ENCODE measurements around the gene NCAPG2.
"Not testable (repeated sequence)": the region's sequence is repeated elsewhere in the genome, so short reads cannot be mapped to it uniquely, and the experiment has no call there.

NCAPG2 gene

DNA sequence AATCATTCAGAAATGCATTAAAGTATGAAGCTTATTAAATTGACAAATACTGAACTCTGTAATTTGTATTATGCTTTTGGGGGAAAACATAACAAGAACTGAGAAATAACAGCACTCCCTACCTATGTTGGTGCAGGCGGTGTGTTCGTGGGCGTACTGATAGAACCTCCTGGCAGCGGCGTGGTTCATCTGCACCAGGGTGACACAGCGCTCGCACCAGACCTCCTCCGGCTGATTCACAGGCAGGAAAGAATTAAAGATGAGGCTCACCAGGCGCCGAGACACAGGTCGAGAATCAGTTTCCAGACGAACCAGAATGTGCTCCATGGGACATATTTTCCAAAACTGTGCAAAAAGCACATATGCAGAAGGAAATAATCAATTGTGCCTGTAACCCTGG is 40.2 kb downstream of the NCAPG2 start:
- no peak for DNase-seq

GRCh38 chr7:158663428-158663741 is 41.2 kb downstream of the NCAPG2 start:
- no peak for DNase-seq

DNA sequence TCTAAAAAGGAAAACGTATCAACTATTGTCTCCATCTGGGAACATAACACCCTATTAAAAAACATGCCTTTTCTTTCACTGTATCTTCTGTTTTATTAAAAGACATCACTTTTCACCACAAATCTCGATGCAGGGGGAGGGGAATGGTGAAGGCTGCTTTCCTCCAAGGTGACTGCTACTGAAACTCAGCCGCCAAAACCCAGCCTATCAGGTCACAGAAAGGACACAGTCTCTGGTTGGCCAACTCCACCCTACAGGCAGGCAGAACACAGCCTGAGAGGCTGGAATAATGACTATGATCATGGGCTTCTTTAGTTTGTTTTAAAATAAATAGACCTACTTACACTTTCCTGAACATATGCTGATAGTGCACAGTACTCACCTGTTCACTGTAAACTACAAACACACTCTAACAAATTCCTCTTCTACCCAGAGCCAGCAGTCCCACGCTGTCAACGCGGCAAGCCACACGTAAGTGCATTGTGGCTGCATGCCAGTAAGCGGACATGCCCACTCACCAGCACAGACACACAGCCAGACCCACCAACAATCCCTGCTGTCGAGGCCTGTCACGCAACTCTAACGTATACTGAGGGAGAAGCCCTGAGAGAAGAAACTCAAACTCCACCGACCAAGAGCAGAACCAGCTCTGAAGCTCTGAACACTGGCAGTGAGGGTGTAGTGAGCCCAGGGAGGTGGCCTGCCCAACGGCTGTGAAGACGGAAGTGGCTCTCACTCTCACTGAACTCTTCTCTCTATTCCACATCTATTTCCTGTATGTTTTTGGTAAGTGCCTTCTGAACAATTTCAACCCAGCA is 41.8 kb downstream of the NCAPG2 start:
- no peak for DNase-seq

DNA sequence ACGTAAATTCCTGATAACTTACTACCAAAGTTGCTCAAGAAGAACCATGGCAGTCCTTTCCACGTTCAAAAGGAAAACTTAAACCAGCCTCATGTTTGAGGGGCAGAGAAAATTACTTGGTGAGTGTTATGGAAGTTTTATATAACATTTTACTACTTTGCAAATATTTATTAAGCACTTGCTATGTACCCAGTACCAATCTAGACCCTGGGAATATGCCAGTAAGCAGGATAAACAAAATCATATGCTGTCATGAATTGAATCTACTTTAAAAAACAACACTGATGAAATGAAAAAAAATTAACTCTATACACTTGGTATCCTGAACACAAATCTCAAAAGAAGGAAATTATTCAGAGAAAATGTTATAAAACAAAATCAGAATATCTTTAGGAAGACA is 46.1 kb downstream of the NCAPG2 start:
- DNase-seq = no peak

- no peak for DNase-seq
These were observed 47.3 kb downstream of the NCAPG2 start for GRCh38 chr7:158657189-158657746.

DNA sequence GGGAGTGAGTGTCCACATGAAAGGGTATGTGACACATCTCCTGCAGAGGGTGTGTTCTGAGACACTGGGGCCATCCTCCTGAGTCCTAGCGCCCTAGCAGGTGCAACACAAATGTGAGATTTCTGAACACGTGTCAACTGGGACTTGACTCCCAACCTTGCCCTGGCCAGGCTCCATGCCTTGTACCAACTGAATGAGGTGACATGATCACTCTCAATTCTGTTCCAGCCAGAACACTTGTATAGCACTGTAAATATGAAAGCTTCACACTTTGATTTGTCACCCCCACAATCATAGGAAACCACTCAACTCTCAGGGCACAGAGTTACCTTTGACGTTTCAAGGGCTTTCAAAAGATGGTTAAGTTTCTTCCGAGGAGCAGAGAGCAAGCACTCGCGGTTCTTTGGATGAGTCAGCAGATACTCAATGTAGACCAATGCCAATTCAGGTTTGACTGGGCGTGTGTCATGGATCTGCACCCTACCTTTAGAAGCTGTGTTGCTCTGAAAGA is 48.6 kb downstream of the NCAPG2 start:
- no peak for DNase-seq

GRCh38 chr7:158655507-158655906 is 49.1 kb downstream of the NCAPG2 start:
- DNase-seq = no peak

DNA sequence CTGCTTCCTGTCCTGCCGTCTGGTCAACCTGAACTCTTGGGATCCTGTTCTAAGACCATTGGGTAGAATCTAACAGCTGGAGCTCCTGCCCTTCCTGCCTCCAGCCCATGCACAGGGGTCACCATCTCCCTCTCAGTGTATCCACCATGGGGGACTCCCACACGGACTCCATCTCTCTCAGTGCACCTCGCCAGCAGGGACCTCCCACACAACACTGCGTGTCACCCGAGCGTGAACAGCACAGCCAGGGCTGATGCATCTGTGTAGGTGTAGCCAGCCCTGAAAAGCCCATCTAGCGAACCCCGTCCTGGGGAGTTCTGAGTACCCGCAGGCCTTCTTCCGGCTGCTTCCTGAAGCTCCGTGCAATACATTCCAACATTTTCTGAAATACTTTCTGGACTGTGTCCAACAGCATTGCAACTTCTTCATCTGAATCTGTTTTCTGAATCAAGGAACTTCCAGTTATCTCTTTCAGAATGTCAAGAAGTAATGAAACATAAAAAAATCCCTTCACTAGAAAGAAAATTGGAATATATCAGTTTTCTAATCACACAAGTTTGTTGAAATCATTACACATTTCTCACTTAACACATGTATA is 52.5 kb downstream of the NCAPG2 start:
- DNase-seq = no peak

DNA sequence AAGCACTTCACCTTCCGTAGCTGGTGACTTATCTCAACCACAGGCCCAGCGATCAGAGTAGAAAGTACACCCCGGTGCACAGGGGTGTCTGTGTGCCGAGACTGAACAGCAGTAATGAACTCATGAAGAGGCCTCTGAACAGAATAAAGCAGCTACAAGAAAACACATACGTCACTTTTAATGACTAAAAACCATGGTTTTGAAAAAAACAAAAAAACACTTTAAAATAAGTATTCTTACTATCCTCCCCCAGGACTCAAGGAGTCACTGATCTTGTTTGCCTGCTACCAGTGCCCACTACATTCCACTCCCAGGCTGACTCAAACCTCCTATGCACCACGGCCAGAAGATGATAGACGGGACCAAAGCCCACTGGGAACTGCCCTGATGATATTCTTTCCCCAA is 53.8 kb downstream of the NCAPG2 start:
- DNase-seq = no peak

GRCh38 chr7:158649279-158649678 is 55.3 kb downstream of the NCAPG2 start:
- DNase-seq = no peak

GRCh38 chr7:158648787-158649186 is 55.8 kb downstream of the NCAPG2 start:
- no peak for DNase-seq

- DNase-seq = no peak
These were observed 56.4 kb downstream of the NCAPG2 start for GRCh38 chr7:158648168-158648567.

- no peak for DNase-seq
These were observed 57.2 kb downstream of the NCAPG2 start for GRCh38 chr7:158647475-158647792.

- no peak for DNase-seq
These were observed 57.7 kb downstream of the NCAPG2 start for GRCh38 chr7:158646766-158647474.

GRCh38 chr7:158645842-158646241 is 58.8 kb downstream of the NCAPG2 start:
- DNase-seq = no peak

DNA sequence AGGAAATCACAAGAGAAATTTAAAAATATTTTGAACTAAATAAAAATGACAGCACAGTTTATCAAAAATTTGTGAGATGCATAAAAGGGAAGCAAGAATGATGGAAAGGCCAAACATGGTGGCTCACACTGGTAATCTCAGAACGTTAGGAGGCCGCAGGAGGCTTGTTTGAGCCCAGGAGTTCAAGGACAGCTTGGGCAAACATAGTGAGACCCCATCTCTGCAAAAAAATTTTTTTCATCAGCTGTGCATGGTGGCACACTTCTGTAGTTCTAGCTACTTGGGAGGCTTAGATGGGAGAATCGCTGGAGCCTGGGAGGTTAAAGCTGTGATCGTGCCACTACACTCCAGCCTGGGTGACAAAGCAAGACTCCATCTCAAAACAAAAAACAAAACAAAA is 62.5 kb downstream of the NCAPG2 start:
- DNase-seq = no peak

GRCh38 chr7:158638001-158638400 is 66.6 kb downstream of the NCAPG2 start:
- DNase-seq = no peak

DNA sequence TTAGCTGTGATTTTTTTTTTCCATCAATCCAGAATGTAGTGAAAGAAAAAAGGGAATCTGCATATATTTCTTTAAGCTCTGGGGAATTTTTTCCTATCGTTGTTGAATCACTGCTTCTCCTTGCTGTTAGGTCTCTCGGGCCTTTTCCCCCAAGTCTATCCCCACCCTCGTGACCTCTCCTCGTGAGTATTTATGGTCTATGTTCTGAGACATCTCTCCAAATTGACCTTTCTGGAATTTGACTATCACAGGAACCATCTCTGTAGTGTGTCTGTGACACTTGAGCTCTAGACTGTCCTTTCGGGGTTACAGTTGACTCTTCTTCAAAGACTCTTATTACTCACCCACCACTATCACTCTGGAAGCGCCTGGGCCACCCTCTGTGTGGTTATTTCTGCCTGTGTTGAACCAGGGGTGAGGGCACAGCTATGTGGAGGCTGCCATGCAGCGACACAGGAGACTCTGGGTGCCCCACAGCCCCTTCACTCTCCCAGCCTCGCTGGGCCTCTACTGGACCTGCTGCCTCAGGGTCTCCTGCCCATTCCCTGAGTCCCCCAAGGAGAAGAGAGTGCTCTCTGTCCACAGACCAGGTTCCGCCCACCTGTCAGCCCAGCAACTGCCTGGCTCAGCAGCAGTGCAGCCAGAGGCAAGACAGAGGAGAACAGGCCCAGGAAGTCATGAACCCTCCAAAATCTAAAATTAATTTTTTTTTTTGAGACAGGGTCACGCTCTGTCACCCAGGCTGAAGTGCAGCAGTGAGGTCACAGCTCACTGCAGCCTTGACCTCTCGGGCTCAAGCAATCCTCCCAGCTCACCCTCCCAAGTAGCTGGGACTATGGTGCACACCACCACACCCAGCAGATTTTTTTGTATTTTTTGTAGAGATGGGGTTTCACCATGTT is 71.3 kb downstream of the NCAPG2 start:
- no peak for DNase-seq

DNA sequence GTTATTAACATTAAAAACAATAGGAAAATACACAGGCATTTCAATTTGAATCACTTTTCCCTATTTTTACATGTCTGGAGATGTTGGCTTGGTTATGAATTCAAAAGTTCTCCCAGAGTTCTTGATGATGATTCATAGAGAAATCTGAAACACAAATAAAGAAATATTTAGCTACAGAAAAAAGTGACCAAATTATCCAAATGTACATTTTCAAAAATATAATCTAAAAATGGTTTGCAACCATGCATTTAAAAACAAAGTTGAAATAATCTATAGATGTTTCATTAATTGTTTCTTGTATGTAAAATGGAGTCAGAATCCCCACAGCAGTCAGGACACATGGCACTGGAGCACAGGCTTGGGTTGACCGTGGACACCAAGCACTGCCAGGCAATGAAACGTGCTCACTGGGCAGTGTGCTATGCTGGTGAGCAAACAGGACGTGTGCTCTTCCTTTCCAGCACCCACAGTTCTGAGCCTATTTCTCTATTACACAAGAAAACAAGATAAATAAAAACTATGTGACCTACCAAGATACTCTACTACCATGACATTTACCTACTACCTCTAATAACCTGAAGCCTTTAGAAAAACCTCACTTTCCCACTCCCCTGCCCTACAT is 72.9 kb downstream of the NCAPG2 start:
- DNase-seq = no peak

- DNase-seq = not testable (repeated sequence)
These were observed 78.3 kb downstream of the NCAPG2 start for GRCh38 chr7:158626289-158626688.

GRCh38 chr7:158623241-158623640 is 81.4 kb downstream of the NCAPG2 start:
- no peak for DNase-seq

- no peak for DNase-seq
These were observed 83.7 kb downstream of the NCAPG2 start for GRCh38 chr7:158620839-158621441.
